ENCODE measurements around the gene CXCL16.

CXCL16 gene, protein sequence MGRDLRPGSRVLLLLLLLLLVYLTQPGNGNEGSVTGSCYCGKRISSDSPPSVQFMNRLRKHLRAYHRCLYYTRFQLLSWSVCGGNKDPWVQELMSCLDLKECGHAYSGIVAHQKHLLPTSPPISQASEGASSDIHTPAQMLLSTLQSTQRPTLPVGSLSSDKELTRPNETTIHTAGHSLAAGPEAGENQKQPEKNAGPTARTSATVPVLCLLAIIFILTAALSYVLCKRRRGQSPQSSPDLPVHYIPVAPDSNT

DNA sequence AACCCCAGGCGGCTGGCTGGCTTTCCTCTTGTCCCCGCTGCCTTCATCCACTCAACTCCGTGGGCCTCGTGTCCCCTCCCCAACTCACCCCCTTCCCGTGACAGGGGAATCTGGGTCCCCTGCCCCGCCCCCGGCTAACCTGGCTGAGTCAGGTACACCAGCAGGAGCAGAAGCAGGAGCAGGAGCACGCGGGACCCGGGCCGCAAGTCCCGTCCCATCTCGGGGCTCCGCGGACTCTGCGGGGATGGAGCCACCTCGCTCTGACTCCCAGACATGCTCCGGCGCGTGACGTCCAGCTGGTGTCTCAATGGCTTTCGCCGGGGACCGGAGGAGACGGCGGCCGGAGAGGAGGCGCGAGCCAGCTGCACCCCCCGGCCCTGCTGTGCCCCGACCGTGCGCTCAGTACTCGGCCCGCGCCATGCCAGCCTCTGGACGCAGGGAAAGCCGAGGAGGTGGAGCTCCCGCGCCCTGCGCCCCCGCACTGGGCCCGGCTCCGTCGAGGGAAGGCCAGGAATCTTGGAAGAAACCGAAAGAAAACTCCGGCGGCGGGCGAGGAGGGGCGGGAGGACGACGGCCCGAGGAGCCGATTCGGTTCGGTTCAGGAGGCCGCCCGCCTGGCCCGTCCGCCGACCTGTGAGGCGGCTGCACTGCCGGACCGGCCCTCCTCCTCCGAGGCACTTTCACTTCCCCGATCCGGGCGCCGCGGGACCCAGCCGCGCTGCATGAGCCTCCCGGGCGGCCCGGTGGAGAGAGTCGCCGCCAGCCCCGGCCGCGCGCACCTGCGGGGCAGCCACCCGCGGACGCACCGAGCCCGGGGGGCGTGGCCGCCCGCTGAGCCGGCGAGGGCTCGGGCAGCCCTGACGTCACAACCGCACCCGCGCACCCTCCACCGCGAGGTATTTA is at the start of gene CXCL16, which contains the start of gene ZMYND15:
Gene CXCL16 (minus strand): TSS at position 807 of the 903 bp plus-strand sequence. CDS start 589 bp downstream, at position 218.
Gene ZMYND15 (plus strand): TSS at position 712 of the 903 bp plus-strand sequence. CDS start 716 bp downstream, outside the sequence.
- peak; percentile 74 for DNase-seq

DNA sequence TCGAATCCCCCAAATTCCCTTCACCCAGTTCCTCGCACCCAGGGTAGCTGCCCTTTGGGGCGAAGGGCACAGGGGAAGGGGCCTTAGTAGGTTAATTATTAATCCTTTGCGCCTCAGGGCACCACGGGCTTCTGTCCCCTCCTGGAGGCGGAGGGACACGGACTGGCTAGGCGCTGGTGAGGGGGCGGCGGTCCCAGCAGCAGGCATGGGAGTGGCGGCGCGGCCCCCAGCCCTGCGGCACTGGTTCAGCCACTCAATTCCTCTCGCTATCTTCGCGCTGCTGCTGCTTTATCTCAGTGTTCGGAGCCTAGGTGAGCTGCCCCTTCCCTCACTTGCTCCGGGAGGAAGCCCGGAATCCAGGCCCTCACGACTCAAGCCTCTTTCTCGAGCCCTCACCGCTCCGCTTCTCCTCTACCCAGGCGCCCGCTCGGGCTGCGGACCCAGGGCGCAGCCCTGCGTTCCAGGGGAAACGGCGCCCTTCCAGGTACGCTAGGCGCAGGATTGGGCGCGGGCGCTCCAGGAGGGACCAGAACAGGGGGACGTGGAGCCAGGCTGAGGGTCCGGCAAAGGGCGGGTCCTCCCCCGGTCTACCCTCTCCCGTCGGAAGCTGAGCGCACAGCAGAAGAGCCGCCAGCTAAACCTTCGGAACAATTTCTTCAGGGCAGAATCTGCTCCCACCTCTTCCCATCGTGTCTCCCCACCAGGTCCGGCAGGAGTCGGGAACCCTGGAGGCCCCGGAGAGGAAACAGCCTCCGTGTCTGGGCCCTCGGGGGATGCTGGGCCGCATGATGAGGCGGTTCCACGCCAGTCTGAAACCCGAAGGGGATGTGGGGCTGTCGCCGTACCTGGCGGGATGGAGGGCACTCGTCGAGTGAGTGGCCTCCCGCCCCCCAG is 49.3 kb upstream of the CXCL16 start, which contains the start of gene GLTPD2:
Gene GLTPD2 (plus strand): TSS at position 158 of the 894 bp plus-strand sequence. CDS start 48 bp downstream, at position 206.
- no peak for DNase-seq

DNA sequence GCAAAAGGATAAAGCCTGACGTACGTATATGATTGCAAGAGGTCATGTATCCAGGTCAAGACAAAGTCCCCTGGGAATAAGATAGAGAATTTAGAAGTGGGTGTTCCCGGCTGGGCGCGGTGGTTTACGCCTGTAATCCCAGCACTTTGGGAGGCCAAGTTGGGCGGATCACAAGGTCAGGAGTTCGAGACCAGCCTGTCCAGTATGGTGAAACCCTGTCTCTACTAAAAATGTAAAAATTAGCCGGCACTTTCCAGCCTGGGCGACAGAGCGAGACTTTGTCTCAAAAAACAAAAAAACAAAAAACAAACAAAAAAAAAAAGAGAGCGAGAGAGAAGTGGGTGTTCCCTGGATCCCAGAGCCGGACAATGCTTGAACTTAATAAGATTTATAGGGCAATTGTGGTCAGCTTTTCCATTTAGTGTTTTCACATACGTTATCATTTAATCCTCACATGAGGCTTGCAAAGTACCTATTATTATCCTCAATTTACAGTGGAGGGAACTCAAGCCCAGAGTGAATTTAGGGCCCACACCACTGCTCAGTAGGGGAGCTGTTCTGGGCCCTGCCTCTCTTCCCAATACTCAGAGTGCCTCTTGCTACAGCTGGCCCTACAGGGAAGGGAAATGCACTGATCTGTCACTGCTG is 48.6 kb upstream of the CXCL16 start:
- DNase-seq: no peak

DNA sequence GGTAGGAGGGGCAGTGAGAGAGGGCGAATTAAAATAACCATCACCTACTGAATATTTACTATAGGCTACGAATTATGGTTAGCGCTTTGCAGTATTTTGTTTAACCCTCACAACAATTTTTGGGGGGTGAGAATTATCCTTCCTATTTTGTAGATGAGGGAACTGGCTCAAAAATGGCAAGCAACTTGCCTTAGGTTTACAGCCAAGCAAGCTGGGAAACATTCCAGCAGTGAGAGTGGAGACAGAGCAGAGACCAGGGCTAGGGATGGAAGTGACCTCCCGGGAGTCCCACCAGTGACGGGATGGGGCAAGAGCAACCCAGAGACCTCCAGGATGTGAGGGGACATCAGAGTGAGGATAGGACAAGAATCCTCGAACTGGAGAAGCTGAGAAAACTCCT is 46.8 kb upstream of the CXCL16 start:
- no peak for DNase-seq

DNA sequence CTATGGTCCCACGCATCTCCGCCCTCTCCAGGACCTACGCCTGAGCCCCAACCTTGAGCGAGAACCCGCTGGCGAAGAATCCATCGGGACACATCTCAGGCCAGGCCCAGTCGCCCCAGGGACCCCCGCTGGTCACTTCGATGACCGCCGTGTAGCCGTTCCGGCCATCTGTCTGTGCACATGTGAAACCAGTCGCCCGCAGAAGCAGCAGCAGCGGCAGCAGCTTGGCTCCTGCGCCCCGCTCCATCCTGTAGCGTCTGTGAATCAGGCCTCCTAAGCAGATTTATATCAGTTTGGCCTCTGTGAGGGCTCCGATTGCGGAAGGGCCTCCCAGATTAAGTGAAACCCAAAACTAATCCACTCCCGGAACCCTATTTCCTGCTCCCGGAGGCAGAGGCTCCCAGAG is 46.4 kb upstream of the CXCL16 start, which contains the start of gene VMO1:
Gene VMO1 (minus strand): TSS at position 259 of the 406 bp plus-strand sequence. CDS start 12 bp downstream, at position 247.
- DNase-seq: no peak

DNA sequence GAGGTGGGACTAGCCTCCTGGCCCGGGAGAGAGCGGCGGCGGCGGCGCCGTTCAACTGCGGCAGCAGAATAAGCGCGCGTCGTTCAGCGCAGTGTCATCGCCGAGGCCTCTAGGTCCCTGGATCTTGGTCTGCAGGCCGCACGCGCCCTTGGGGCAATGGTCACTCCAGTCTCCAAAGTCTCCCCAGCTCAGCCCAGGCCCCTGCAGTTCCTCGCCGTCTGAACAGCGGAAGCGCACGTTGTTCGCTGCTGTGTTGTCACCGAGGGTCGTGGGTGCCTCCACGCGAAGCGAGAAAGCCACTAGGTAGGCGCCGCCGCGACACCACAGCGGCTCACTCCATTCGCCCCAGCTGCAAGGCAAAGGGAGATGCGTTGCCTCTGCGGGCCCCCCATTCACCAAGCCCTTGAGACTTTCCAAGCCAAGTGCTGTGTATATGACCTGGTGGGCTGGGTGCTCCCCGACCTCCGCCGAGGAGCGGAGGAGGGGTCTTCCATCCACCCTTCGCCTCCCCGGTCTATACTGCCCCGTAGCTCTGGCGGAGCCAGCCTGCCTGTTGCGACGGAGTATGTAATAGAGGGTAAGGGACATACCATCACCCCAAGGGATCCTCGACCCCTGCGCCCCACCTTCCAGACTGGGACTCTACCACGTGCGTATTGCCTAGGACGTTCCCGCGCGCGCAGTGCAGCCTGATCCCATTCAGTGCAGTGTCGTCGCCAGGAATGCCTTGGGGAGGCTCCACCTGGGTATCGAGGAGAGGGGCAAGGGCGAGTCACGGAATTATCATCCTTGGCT is 45.8 kb upstream of the CXCL16 start:
- DNase-seq: peak; percentile 13

DNA sequence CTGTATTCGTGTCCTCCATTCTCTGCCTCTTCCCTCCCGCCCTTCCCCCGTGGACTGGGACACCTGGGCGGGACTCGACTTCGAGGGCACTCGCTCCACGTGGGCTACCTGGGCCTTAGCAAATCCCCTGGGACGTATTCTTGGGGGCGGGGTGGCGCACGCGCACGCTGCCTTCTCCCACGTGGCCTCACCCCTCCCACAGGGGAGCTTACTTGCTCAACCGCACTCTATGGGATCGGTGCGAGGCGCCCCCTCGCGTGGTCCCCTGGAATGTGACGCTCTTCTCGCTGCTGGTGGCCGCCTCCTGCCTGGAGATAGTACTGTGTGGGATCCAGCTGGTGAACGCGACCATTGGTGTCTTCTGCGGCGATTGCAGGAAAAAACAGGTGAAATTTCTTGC is 42.9 kb upstream of the CXCL16 start:
- DNase-seq: peak; percentile 33

DNA sequence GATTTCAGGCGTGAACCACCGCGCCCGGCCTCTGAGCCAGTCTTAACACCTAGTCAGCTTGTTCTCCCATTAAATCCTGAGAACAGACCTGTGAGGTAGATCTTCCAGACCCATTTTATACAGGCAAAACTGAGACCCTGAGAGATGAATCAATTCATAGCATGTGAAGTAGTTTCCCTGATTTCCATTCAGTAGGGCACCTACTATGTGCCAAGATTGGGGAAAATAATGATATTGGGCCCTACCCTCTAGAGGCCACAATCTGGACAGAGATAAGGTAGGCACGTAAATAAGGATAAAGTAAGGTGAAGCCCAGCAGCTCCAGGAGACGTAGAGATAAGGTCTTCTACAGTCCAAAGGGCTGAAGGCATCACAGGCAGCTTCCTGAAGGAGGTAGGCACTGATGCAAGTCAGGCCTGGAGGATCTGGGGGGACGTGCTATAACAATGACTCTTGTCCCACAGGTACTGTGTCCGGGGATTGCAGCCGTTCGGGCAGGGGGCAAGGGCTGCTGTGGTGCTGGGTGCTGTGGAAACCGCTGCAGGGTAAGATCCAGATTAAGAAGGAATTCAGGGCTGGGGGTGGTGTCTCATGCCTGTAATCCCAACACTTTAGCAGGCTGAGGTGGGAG is 40.7 kb upstream of the CXCL16 start:
- DNase-seq: no peak

DNA sequence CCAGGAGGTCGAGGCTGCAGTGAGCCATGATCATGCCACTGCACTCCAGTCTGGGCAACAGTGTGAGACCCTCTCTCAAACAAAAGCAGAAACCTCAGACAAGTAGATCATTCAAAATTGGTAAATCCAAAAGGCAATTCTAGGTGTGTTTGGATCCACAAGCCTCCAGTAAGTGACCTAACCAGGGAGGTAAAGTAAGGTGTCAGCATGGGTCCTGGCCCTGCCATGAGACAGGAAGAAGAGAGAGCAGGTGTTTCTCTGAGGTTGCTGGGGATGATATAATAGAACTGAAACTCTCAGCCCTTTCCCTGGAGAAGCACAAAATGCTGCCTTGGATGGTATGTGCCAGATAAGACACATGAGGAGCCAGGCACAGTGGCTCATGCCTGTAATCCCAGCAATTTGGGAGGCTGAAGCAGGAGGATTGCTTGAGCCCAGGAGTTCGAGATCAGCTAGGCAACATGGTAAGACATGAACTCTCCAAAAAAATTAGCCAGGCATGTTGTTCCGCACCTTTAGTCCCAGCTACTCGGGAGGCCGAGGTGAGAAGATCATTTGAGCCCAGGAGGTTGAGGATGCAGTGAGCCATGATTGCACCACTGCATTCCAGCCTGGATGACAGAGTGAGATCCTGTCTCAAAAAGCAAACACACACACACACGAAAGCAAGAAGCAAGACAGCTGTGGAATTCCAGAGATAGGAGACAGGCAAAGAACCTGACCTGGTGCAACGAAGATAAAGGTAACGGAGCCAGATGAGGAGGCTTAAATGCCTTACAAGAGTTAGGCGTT is 38.4 kb upstream of the CXCL16 start:
- no peak for DNase-seq

DNA sequence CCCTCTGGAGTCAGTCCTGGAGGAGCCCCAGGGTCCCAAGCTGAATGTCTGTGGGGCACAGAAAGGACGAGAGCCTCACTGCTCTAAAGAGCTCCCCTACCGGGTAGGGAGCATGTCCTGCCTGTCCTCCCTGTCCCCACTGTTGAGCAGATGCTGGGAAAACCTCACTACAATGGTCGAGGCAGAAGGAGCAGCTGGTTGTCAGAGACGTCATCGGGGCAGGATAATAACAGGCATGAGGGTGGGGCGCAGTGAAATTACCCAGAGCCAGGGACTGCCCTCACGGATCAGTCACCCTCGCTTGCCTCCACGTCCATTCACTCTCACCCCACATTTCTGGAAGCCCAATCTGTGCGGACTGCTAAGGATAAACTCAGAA is 32.5 kb upstream of the CXCL16 start:
- no peak for DNase-seq

DNA sequence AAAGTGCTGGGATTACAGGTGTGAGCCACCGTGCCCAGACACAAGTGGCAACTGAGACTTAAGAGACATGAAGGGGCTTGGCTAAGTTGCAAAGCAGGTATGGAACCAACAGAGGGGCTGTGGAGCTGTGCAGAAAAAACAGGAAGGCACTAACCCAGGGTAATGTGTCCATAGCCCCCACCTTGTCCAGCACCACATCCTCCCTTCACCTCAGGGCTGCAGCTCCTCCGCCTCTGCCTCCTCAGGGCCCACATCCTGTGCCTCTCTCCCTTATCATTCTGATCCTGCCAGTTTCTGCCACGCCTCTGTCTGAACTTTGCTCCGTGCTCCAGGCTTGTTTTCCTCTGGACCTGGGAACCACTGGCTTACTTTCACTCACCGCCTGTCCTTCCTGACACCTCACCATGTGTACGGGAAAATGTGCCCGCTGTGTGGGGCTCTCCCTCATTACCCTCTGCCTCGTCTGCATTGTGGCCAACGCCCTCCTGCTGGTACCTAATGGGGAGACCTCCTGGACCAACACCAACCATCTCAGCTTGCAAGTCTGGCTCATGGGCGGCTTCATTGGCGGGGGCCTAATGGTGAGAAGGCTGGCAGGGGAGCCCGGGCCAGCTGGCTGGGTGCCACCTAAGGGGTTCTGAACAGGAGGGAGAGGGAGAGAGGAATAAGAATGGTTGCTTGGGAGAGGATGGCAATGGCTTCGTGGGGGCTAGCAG is 31.9 kb upstream of the CXCL16 start, which contains the start of gene TM4SF5:
Gene TM4SF5 (plus strand): TSS at position 368 of the 716 bp plus-strand sequence. CDS start 37 bp downstream, at position 405.
- DNase-seq: no peak

DNA sequence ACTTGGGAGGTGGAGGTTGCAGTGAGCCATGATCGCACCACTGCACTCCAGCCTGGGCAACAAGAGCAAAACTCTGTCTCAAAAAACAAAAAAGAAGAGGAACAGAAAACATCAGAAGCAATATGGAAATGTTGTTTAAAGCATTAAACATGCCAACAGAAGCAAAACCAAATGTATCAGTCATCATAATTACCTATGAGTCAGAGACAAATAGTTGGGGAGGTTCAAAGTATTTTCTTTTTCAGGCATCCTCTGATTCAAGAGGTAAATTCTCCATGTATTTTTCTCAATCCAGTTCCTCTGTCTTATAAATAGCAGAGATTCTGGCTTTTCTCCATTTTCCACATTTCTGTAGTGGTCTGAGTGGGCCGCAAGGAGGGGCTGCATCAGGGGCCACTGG is 29.9 kb upstream of the CXCL16 start:
- no peak for DNase-seq

DNA sequence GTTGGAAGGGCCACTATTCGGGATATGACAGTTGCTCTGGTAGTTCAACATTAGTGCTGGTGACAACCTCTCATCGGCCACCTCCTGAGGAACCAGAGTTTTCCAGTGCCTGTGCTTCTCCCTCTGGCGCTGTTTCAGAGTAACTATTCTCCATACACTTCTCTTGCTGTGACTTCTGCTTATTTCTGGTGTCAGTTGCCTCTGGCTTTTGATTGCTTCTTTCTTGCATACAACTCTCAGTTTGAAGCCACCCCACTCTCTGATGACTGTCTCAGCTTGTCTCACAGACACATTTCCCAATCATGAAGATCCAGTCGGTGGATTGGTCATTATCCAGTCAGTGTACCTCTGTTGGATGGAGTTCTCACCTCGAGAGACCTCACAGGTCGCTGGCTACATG is 28.6 kb upstream of the CXCL16 start:
- no peak for DNase-seq

DNA sequence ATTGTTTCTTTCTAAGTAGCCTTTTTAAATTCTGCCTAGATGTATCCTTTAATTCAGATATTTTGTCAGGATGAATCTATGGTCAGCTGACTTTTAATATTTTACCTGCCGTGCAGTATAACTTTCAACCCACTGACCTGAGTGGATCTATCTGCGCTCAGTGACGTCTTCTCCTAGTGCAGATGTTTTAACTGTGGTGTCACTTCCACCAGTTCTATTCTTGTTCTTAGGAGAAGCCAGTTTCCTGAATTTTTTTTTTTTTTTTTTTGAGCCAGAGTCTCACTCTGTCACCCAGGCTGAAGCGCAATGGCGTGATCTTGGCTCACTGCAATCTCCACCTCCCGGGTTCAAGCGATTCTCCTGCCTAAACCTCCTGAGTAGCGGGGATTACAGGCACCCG is 27.0 kb upstream of the CXCL16 start:
- no peak for DNase-seq

DNA sequence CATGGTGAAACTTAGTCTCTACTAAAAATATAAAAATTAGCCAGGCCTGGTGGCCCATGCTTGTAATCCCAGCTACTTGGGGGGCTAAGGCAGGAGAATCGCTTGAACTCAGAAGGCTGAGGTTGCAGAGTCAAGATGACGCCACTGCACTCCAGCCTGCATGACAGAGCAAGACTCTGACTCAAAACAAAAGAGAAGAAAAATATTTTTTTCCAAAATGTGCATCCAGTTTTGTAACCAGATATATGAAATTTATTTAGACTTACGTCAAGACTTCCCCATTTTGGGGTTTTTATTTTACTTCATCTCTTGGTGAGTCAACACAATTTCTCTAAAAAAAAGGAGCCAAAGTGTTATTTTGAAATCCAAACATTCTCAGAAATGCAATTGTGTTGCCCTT is 26.5 kb upstream of the CXCL16 start:
- DNase-seq: no peak

DNA sequence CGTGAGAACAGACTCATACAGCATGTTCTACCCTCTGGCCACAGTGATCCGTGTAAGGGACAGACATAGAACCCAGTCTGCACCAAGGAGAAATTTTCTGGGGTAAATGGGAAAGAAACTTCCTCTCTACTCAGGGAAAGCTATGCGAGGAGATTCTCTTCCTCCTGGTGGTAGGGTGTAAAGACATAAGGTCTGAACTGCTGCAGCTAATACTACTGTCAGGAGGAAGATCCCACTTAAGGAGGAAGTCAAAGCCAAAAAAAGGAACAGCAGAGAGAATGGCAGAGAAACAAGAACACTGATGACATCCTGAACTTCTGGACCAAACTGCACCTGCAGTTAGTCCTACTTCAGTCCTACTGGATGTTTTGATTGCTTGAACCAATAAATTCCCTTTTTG is 24.9 kb upstream of the CXCL16 start:
- DNase-seq: no peak

DNA sequence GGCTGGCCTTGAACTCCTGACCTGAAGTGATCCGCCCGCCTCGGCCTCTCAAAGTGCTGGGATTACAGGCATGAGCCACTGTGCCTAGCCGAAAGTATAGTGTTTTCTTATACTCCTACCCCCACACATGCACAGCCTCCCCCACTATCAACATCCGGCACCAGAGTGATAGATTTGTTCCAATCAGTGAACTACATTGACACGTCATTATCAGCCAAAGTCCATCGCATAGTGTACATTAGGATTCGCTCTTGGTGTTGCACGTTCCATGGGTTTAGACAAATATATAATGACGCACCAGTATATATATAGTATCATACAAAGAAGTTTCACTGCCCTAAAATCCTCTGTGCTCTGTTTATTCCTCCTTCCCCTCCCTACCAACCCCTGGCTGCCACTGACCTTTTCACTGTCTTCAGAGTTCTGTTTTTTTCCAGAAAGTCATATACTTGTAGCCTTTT is 20.1 kb upstream of the CXCL16 start:
- DNase-seq: no peak

DNA sequence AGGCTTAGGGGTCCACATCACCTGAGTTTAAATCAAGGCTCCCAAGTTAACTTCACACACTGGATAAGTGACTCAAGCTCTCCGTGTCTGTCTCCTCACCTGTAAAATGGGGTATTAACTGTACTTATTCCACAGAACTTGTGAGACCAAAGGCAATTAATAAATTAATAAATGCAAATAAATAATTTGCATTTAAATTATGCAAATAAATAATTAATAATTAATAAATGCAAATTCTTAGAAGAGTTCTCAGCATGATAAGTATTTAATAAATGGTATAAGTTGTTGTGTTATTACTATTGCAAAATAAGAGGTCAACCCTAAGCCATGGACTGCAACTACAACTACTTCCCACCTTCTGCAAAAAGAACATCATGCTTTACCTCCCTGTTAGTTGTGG is 13.7 kb upstream of the CXCL16 start:
- DNase-seq: no peak

DNA sequence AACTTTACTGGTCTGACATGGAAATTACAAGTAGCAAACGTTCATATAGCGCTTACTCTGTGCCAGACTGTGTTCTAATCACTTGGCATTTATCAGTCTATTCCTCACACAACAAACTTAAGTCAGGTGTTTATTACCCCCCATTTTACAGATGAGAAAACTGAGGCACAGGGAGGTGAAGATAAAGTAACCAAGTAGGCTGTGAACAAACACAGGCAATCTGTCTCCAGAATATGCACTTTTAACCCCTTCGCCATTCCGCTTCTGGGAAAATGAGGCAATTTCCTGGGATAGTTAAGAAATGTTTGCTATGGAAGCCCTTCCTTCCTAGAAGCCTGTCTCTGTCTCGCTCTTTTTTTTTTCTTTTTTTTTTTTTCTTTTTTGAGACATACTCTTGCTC is 12.2 kb upstream of the CXCL16 start:
- DNase-seq: no peak
